Activated naive CD8-positive, alpha-beta T cell treated with anti-CD3 and anti-CD28 coated beads, Interleukin-2, amount 10 ng/mL, durations not matched to agents 7 days and 5 days (primary cell): Measurements from ENCODE around the gene AFG1L. TPM values are rescaled to one million over a fixed set of nuclear protein-coding genes. Genes with fewer than 3 reads are reported as not detected.
"Not testable (repeated sequence)": the region's sequence is repeated elsewhere in the genome, so short reads cannot be mapped to it uniquely, and the experiment has no call there.

Experiments used
- ATAC-seq: fragments of 150-1000 bp; cut with Tn5 transposase; one replicate; pipeline ENCODE4 v1.10.0; 2021; ENCODE audit warnings: low read depth, moderate library complexity
- POLR2A ChIA-PET: fragments of 350-600 bp; sonication (Branson Sonifier 250); formaldehyde crosslinking; loops from one replicate; lab custom pipeline; 2021; ENCODE audit warnings: antibody characterized with exemption; lab: Charles Lee
- DNase-seq: peaks from one replicate; pipeline ENCODE4 v3.0.0; 2021
- H3K27ac Mint-ChIP-seq: one replicate; pipeline ENCODE4 v1.8.0; 2022; ENCODE audit warnings: mild to moderate bottlenecking, mixed read lengths
- H3K27me3 Mint-ChIP-seq: one replicate; pipeline ENCODE4 v1.8.0; 2022; ENCODE audit warnings: mild to moderate bottlenecking, moderate library complexity, mixed read lengths
- H3K36me3 Mint-ChIP-seq: one replicate; pipeline ENCODE4 v1.8.0; 2021; ENCODE audit warnings: mild to moderate bottlenecking, mixed read lengths
- H3K4me1 Mint-ChIP-seq: one replicate; pipeline ENCODE4 v1.8.0; 2021; ENCODE audit warnings: mixed read lengths
- H3K4me3 Mint-ChIP-seq: one replicate; pipeline ENCODE4 v1.8.0; 2022; ENCODE audit warnings: mild to moderate bottlenecking, moderate library complexity, mixed read lengths
- H3K9me3 Mint-ChIP-seq: one replicate; pipeline ENCODE4 v1.8.0; 2021; ENCODE audit warnings: mixed read lengths
- total RNA-seq, 2 experiments: library from RNA; stranded (reverse); gene quantifications; one replicate each; pipeline ENCODE4 v1.2.3, GENCODE V29; 2021

AFG1L gene
- total RNA-seq, 2 experiments from 2014 or later: 4.9 to 5.5 TPM

DNA sequence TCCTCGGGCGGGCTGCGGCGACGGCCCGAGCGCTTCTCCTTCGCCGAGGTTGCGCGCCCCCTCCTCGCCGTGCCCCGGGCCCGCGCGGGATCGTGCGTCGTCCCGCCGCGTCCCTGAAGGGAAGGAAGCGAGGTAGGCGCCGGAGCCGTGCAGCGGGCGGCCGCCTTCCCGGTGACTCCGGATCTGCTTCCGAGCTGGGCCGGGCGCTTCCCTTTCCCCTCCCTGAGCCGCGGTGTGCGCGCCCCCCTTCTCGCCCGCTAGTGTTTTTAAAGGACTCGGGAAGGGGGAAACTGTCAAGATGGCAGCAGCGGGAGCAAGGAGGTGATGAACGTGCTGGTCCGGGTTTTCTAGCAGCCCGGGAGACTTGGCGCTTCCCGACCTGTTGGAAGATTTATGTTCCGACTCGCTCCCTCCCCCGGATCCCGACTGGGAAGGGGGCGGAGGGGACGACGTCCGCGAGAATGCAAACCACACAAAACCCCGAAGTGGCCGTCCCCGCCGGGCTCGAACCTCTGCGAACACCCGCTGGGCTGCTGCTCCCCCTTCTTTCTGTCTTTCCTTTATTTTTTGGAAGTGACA lies 265.1 kb downstream of the AFG1L start:
- ATAC-seq (peak; percentile 3), DNase-seq (no peak)
- peaks cover 33% of the 10 kb centered on the region for H3K4me1 Mint-ChIP-seq
- POLR2A ChIA-PET: interaction anchor here (0.6 to 3.1 kb wide), 8 partner anchors 8 to 822 kb away, joined by 3 to 18 read pairs (median 5); partner anchors contain the start of genes CD164, CEP57L1 and SESN1
- peak overlapping the region; percentile 85 for H3K4me3 Mint-ChIP-seq
- H3K27ac Mint-ChIP-seq: peak overlapping the region; percentile 79
- H3K27me3 Mint-ChIP-seq: peaks cover 14% of the 10 kb centered on the region
- peaks cover 8% of the 10 kb centered on the region for H3K36me3 Mint-ChIP-seq
- H3K9me3 Mint-ChIP-seq: no peaks in the 10 kb centered on the region

DNA sequence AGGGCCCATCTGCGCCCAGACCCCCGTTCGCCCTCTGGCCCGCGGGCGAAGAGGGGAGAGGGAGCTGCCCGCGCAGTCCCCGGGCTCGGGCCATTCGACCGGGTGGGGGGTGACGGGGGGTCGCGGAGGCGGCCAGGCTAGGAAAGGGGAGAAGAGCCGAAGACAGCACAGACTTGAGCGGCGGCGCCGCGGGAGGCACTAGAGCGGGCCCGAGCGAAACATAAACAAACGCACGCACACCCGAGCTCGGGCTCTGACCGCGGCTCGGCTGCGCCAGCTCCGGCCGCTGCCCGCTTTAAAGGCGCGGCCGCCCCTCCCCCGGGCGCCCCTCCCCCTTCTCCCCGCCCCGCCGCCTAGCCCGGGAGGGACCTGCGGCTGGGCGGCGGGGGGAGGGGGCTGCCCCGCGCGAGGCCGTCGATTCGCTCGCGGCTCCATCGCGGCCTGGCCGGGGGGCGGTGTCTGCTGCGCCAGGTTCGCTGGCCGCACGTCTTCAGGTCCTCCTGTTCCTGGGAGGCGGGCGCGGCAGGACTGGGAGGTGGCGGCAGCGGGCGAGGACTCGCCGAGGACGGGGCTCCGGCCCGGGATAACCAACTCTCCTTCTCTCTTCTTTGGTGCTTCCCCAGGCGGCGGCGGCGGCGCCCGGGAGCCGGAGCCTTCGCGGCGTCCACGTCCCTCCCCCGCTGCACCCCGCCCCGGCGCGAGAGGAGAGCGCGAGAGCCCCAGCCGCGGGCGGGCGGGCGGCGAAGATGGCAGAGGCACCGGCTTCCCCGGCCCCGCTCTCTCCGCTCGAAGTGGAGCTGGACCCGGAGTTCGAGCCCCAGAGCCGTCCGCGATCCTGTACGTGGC lies 265.8 kb downstream of the AFG1L start, which contains the start of gene FOXO3:
TSS of gene FOXO3 (plus strand) at position 455 of the 846 bp plus-strand sequence. CDS start at position 747, 292 bp downstream.
- Mint-ChIP-seq H3K27ac (peak within 1 kb of the TSS; percentile 79), H3K9me3 (no peaks in the 10 kb centered on the region), H3K36me3 (peaks cover 8% of the 10 kb centered on the region), H3K4me3 (peak within 1 kb of the TSS; percentile 85), H3K27me3 (peaks cover 11% of the 10 kb centered on the region), H3K4me1 (peaks cover 41% of the 10 kb centered on the region)
- POLR2A ChIA-PET: interaction anchor here (0.6 to 3.1 kb wide), 5 partner anchors 120 to 822 kb away, joined by 4 to 18 read pairs (median 14); partner anchors contain the start of genes CD164, CEP57L1 and SESN1
- no peak for ATAC-seq
- peak; percentile 74 for DNase-seq

DNA sequence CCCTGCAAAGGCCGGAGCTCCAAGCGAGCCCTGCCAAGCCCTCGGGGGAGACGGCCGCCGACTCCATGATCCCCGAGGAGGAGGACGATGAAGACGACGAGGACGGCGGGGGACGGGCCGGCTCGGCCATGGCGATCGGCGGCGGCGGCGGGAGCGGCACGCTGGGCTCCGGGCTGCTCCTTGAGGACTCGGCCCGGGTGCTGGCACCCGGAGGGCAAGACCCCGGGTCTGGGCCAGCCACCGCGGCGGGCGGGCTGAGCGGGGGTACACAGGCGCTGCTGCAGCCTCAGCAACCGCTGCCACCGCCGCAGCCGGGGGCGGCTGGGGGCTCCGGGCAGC lies 266.4 kb downstream of the AFG1L start:
- H3K27me3 Mint-ChIP-seq, H3K4me3 Mint-ChIP-seq, POLR2A ChIA-PET, H3K27ac Mint-ChIP-seq, DNase-seq, H3K9me3 Mint-ChIP-seq, ATAC-seq: not testable (repeated sequence)
- Mint-ChIP-seq H3K36me3 (peaks cover 12% of the 10 kb centered on the region), H3K4me1 (peaks cover 46% of the 10 kb centered on the region)

DNA sequence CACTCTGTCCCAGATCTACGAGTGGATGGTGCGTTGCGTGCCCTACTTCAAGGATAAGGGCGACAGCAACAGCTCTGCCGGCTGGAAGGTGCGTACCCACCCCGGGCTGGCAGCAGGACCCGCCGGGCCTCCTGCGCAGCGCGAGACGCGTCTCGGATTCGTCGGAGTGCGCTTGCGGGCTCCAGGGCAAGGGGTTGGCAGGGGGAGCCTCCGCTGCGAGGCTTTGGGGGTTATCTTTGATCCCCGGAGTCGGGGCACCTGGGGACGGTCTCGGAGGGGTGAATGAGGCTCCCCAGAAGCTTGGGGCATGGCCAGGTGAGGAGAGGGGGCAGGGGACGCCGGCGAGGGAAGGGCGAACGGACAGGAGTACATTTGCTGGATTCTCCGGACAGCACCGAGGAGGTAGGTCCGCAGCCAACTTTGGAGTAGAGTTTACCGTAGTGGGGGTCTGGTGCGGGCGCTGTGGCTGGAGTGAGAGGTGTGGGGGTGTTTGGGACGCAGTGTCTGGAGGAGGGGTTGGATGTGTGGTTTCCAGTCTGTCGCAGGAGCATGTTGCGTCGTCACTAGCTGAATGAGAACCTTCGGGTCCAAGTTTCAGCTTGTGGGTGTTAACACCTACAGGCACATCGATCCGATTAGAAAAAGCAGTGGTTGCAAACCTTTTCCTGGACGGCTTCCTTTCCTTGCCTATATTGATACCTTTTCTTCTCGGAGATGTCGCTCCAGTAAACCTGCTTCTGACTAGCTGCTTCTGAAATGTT lies 267.1 kb downstream of the AFG1L start:
- DNase-seq: peak; percentile 34

DNA sequence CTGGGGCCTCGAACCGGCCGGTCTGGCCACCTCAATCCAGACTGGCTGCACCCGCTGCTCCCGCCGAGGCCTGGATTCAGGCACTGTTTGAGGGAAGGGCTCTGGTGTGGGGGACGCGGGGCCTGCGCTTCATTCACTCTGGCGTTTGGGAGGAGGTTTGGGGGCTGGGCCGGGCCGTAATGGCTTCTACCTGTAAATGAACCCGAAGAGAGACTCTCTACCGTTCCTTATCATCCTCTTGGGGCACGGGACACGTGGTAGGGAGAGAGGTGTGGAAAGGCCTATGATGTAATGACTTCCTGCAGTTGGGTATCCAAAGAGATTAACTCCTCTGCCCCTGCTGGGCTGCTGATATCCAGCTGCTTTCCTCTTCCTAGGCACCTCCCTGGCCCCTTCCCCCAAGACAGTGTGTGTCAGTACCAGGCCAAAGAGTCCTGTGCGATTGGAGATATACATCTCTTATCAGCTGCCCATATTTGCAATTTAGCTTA lies 267.7 kb downstream of the AFG1L start:
- no peak for ATAC-seq
- POLR2A ChIA-PET: no interaction called here
- Mint-ChIP-seq H3K27ac (no peak overlapping the region), H3K9me3 (no peaks in the 10 kb centered on the region), H3K27me3 (no peaks in the 10 kb centered on the region), H3K4me1 (peaks cover 41% of the 10 kb centered on the region), H3K36me3 (peaks cover 20% of the 10 kb centered on the region), H3K4me3 (peak overlapping the region; percentile 61)
- no peak for DNase-seq

More for the DNA sequence above, 267.1 kb downstream of the AFG1L start:
- Mint-ChIP-seq H3K4me3 (peak overlapping the region; percentile 61), H3K27ac (no peak overlapping the region), H3K4me1 (peaks cover 44% of the 10 kb centered on the region), H3K36me3 (peaks cover 16% of the 10 kb centered on the region), H3K27me3 (peaks cover 4% of the 10 kb centered on the region), H3K9me3 (no peaks in the 10 kb centered on the region)
- no peak for ATAC-seq
- POLR2A ChIA-PET: no interaction called here

DNA sequence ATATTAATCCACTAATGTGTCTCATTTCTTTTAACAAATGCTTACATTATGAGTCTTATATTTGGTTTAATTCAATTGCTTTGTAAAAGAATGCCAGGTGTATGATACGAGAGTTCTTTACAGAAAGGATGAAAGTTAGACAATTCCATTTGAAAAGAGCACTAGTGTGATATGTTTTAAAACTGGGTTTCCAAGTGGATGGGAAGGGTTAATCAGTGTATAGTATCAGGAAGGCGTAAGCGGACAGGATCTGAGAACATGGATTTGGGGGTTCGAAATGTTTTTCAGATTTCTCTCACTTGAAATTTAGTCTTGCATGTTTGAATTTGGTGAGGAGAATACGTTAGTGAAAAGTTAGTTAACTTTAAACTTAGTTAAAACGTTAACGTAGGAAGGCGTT lies 268.4 kb downstream of the AFG1L start:
- Mint-ChIP-seq H3K27ac (no peak overlapping the region), H3K4me3 (no peak overlapping the region)

DNA sequence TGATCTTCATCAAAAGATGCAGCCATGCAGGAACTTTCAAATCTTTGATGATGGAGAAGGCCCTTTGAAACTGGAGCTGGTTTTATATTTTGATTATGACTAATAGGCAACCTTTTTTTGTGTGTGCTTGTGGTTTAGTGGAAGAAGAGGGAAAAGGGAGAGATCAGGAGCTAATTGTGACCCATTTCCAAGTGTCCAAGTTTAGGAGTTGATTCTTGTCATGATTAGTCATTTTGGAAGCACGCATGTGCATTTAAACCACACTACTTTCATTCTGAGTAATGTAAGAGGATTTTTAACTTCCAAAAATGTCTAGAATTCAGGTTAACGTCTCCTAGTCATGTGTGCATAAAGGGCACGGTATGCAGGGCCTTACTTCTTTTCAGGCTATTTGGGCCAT lies 269.3 kb downstream of the AFG1L start:
- DNase-seq: no peak
- H3K27ac Mint-ChIP-seq: peak overlapping the region; percentile 78

More for the DNA sequence above, 268.4 kb downstream of the AFG1L start:
- POLR2A ChIA-PET: no interaction called here
- no peak for ATAC-seq
- H3K36me3 Mint-ChIP-seq: peaks cover 23% of the 10 kb centered on the region
- no peaks in the 10 kb centered on the region for H3K27me3 Mint-ChIP-seq
- peaks cover 45% of the 10 kb centered on the region for H3K4me1 Mint-ChIP-seq
- DNase-seq: no peak
- H3K9me3 Mint-ChIP-seq: no peaks in the 10 kb centered on the region

DNA sequence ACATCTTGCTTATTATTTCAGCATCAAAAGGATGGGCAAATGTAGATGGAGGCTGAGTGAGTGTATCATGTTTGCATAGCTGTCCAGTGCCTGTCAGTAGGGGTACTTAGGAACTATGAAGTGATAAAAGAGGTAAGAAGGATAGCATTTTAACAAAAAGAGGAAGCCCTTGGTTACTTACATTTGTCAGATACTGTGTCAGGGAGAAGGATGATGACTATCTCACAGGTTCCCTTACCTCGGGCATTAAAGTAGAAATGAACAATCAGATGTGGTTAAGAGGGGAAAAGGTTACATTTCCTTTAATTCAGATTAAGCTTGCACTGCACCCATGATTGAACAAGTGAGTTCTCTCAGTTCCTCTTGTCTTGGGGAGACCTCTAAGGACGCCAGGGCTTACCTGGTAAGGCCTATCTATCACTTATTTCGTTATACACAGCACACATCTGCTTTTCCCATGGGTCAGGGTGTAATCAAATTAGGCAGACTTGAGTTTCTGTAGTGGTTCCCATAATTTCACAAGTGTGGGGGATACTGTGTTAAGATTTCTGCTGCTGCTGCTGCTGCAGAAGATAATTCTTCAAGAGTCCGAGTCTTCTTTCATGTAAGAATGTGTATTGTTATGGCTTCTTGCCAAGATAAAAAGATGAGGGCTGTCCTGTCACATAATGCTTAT lies 270.4 kb downstream of the AFG1L start:
- Mint-ChIP-seq H3K27ac (peak overlapping the region; percentile 73), H3K4me1 (peaks cover 48% of the 10 kb centered on the region), H3K36me3 (peaks cover 27% of the 10 kb centered on the region), H3K4me3 (peak overlapping the region; percentile 51), H3K27me3 (no peaks in the 10 kb centered on the region), H3K9me3 (no peaks in the 10 kb centered on the region)
- POLR2A ChIA-PET: interaction anchor here (1.2 kb wide), 1 partner anchor 24 kb away, joined by 4 read pairs; no protein-coding TSS in a partner anchor
- peak; percentile 80 for ATAC-seq
- no peak for DNase-seq

More for the DNA sequence above, 269.3 kb downstream of the AFG1L start:
- ATAC-seq: no peak
- H3K9me3 Mint-ChIP-seq: no peaks in the 10 kb centered on the region
- H3K36me3 Mint-ChIP-seq: peaks cover 23% of the 10 kb centered on the region
- peak overlapping the region; percentile 51 for H3K4me3 Mint-ChIP-seq
- H3K4me1 Mint-ChIP-seq: peaks cover 46% of the 10 kb centered on the region
- no peaks in the 10 kb centered on the region for H3K27me3 Mint-ChIP-seq
- POLR2A ChIA-PET: interaction anchor here (1.2 kb wide), 1 partner anchor 25 kb away, joined by 4 read pairs; no protein-coding TSS in a partner anchor

DNA sequence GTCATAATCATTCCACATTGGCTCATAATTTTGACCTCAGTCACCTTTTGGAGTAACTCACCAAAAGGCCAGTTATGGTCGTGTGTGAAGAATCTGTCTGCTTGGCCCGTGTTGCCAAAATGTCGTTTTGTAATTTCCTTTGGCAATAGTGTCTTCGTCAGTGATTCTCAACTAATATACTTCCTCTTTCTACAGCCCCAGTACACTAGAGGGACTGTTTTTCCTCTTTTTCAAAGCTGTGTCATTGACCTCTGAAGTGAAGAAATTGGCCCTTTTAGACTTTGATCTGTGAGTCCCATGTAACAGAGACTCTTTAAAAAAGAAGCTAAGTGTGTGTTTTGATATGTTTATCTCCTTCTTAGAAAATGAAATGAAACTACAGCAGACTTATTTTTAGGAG lies 271.0 kb downstream of the AFG1L start:
- POLR2A ChIA-PET: no interaction called here
- ATAC-seq: peak; percentile 9
- H3K27ac Mint-ChIP-seq: peak overlapping the region; percentile 73
- H3K4me1 Mint-ChIP-seq: peaks cover 49% of the 10 kb centered on the region
- peaks cover 30% of the 10 kb centered on the region for H3K36me3 Mint-ChIP-seq
- DNase-seq: no peak
- H3K27me3 Mint-ChIP-seq: no peaks in the 10 kb centered on the region
- H3K9me3 Mint-ChIP-seq: no peaks in the 10 kb centered on the region
- H3K4me3 Mint-ChIP-seq: peak overlapping the region; percentile 51

DNA sequence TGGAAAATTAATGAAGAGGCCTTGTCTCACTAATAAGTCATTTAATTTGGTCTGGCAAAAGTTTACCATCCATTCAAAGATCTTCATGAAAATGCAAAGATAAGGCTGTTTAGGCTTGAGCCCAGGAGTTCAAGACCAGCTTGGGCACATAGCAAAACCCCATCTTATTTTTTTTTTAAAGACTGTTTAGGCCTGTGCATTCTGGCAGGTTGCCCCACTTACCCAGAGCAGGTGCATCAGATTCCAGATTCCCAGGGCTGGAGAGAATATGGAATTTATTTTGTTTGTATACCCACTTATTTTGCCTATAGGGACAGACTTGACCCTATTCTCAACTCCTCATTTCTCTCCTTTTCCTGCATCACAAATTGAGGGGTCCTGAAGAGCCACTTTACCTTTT lies 271.6 kb downstream of the AFG1L start:
- POLR2A ChIA-PET: no interaction called here
- peak overlapping the region; percentile 51 for H3K4me3 Mint-ChIP-seq
- H3K9me3 Mint-ChIP-seq: no peaks in the 10 kb centered on the region
- DNase-seq (no peak), ATAC-seq (no peak)
- H3K27me3 Mint-ChIP-seq: no peaks in the 10 kb centered on the region
- H3K4me1 Mint-ChIP-seq: peaks cover 49% of the 10 kb centered on the region
- peaks cover 35% of the 10 kb centered on the region for H3K36me3 Mint-ChIP-seq
- H3K27ac Mint-ChIP-seq: peak overlapping the region; percentile 73

DNA sequence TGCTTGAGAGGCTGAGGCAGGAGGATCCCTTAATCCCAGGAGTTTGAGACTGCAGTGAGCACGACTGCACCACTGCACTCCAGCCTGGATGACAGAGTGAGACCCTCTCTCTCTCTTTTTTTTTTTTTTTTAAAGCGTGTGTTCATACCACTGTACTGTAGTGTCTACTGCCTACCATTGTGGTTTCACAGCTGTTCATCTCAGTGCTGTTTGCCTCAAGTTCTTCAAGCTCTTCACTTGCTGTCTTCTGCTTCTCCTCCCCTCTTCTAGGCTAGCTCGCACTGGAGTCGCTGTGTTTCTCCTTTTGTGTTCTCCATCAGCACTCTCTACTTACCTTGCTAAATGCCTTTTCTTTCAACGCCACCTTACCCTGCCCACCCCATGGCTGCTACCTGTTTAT lies 273.2 kb downstream of the AFG1L start:
- DNase-seq (no peak), ATAC-seq (no peak)
- Mint-ChIP-seq H3K27ac (no peak overlapping the region), H3K36me3 (peaks cover 36% of the 10 kb centered on the region), H3K4me3 (no peak overlapping the region), H3K9me3 (no peaks in the 10 kb centered on the region), H3K4me1 (peaks cover 42% of the 10 kb centered on the region), H3K27me3 (no peaks in the 10 kb centered on the region)
- POLR2A ChIA-PET: interaction anchor here (0.7 to 0.9 kb wide), 2 partner anchors 9 to 10 kb away, joined by 3 read pairs; no protein-coding TSS in a partner anchor

DNA sequence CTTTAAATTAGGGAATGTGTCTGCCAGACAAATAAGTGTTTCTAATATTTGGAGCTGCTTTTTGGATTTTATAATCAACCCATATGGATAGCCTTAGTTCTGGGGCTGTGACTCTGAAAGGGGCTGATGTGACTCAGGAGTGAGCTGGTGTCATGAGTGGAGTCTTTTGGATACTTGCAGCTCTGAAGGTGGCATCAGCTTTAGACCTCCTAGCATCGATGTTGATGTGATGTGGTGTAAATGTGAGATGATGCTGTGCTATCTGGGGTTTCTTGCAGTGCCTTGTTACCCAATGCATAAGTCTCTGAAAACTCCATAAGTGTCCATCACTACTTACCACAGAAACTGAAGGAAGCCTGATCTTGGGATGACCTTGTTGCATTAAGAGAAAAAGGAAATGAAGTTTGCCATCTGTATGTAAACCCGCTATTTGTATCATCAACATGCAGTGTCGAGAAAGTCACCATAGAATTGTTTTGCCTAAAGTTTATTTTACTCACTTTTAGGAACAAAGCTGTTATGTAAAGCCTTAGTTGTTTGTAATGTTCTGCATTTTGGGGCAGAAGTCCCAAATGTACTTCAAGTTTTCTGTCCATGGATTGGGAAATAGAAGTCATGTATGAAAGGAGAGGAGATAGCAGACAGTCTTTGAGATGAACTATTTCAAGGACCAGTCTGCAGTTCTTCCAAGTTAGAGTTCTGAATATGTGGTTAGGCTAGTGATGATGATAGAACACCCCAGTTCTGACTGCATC lies 273.9 kb downstream of the AFG1L start:
- peaks cover 36% of the 10 kb centered on the region for H3K36me3 Mint-ChIP-seq
- H3K4me1 Mint-ChIP-seq: peaks cover 39% of the 10 kb centered on the region
- no peaks in the 10 kb centered on the region for H3K9me3 Mint-ChIP-seq
- no peak for DNase-seq
- H3K4me3 Mint-ChIP-seq: no peak overlapping the region
- H3K27me3 Mint-ChIP-seq: no peaks in the 10 kb centered on the region
- no peak overlapping the region for H3K27ac Mint-ChIP-seq
- ATAC-seq: no peak
- POLR2A ChIA-PET: interaction anchor here (0.7 to 0.9 kb wide), 2 partner anchors 9 to 10 kb away, joined by 3 read pairs; no protein-coding TSS in a partner anchor
